HG02884 (cell line): ENCODE results near the gene NUDT14.

Experiments used
- ATAC-seq: cut with Tn5 transposase; IDR thresholded peaks from one replicate; pipeline ENCODE4 v1.9.1; 2021; ENCODE audit warnings: mild to moderate bottlenecking, moderate library complexity; ENCODE audit not compliant: unreplicated experiment

NUDT14 gene

GRCh38 chr14:105180592-105181548, at the start of gene NUDT14:
TSS of gene NUDT14 (minus strand) at chr14:105181312. CDS start at chr14:105181209, 103 bp downstream.
- no peak for ATAC-seq

GRCh38 chr14:105229099-105229655, 48.1 kb upstream of the NUDT14 start:
- no peak for ATAC-seq

- no peak for ATAC-seq
These were observed 47.5 kb upstream of the NUDT14 start for GRCh38 chr14:105228562-105228961.

GRCh38 chr14:105227346-105227745, 46.2 kb upstream of the NUDT14 start:
- ATAC-seq: no peak

GRCh38 chr14:105226198-105226597, 45.1 kb upstream of the NUDT14 start:
- no peak for ATAC-seq

- ATAC-seq: no peak
These were observed 43.9 kb upstream of the NUDT14 start for GRCh38 chr14:105224845-105225570.

- no peak for ATAC-seq
These were observed 42.8 kb upstream of the NUDT14 start for GRCh38 chr14:105223770-105224544.

GRCh38 chr14:105223260-105223659, 42.1 kb upstream of the NUDT14 start:
- ATAC-seq: no peak

- no peak for ATAC-seq
These were observed 40.6 kb upstream of the NUDT14 start for GRCh38 chr14:105221598-105222178.

- no peak for ATAC-seq
These were observed 39.8 kb upstream of the NUDT14 start for GRCh38 chr14:105220699-105221597.

- ATAC-seq: no peak
These were observed 38.6 kb upstream of the NUDT14 start for GRCh38 chr14:105219753-105220152.

- no peak for ATAC-seq
These were observed 38.0 kb upstream of the NUDT14 start for GRCh38 chr14:105219043-105219612.

- no peak for ATAC-seq
These were observed 37.5 kb upstream of the NUDT14 start for GRCh38 chr14:105218611-105219010.

- no peak for ATAC-seq
These were observed 36.7 kb upstream of the NUDT14 start for GRCh38 chr14:105217774-105218173.

GRCh38 chr14:105216490-105217247, 35.6 kb upstream of the NUDT14 start:
- no peak for ATAC-seq

- ATAC-seq: no peak
These were observed 34.5 kb upstream of the NUDT14 start for GRCh38 chr14:105215602-105216001.

GRCh38 chr14:105214324-105214915, 33.3 kb upstream of the NUDT14 start:
- no peak for ATAC-seq

- no peak for ATAC-seq
These were observed 32.2 kb upstream of the NUDT14 start for GRCh38 chr14:105213361-105213760.
